GM12878 (cell line): ENCODE results near the gene HMGN4.

Experiments
- ATF7 ChIP-seq: fragments of 450-650 bp; IDR thresholded peaks from 2 replicates; pipeline ENCODE4 v1.6.1; 2016; ENCODE audit warnings: low read depth, mild to moderate bottlenecking
- CHD4 ChIP-seq: fragments of 200-600 bp; sonication (generic); IDR thresholded peaks from 2 replicates; pipeline ENCODE4 v1.6.1; 2016; ENCODE audit warnings: mild to moderate bottlenecking
- CTCF ChIP-seq, 3 experiments: IDR thresholded peaks in 2 of 3; conservative IDR thresholded peaks in 1 of 3; 2 replicates each; pipeline ENCODE4 v1.5.1; 2011; ENCODE audit warnings: low read depth in 3 of 3, low read length in 3 of 3, mild to moderate bottlenecking in 3 of 3, control low read depth in 2 of 3, moderate library complexity in 2 of 3, inconsistent platforms in 1 of 3, mixed read lengths in 1 of 3; ENCODE audit not compliant: control insufficient read depth in 2 of 3, insufficient read depth in 1 of 3; ENCODE audit errors: extremely low read depth in 1 of 3
- ESRRA ChIP-seq: IDR thresholded peaks from 2 replicates; pipeline ENCODE4 v1.6.1; 2012; ENCODE audit warnings: mild to moderate bottlenecking, low read length, improper control_type of control experiment
- EZH2 ChIP-seq: IDR thresholded peaks from 2 replicates; pipeline ENCODE4 v1.6.1; 2012; ENCODE audit warnings: low read depth, mild to moderate bottlenecking, control low read depth, inconsistent platforms, low read length, borderline replicate concordance; ENCODE audit not compliant: control insufficient read depth
- FOXM1 ChIP-seq: IDR thresholded peaks from 2 replicates; pipeline ENCODE4 v1.6.1; 2012; ENCODE audit warnings: low read depth, mild to moderate bottlenecking, inconsistent platforms, low read length, moderate library complexity
- KDM1A ChIP-seq: fragments of 200-600 bp; sonication (generic); IDR thresholded peaks from 2 replicates; pipeline ENCODE4 v1.6.1; 2016; ENCODE audit warnings: borderline replicate concordance
- POLR2AphosphoS5 ChIP-seq: IDR thresholded peaks from 2 replicates; pipeline ENCODE4 v1.6.1; 2011; ENCODE audit warnings: mild to moderate bottlenecking, low read length, inconsistent platforms
- RCOR1 ChIP-seq: conservative IDR thresholded peaks from 2 replicates; pipeline ENCODE4 v1.6.1; 2012; ENCODE audit warnings: low read depth, low read length, improper control_type of control experiment
- REST ChIP-seq: IDR thresholded peaks from 2 replicates; pipeline ENCODE4 v1.6.1; 2012; ENCODE audit warnings: mild to moderate bottlenecking, low read depth, low read length
- SREBF1 ChIP-seq: IDR thresholded peaks from 2 replicates; pipeline ENCODE4 v1.6.1; 2012; ENCODE audit warnings: mild to moderate bottlenecking, low read length
- SUZ12 ChIP-seq: fragments of 200-600 bp; sonication (generic); IDR thresholded peaks from one replicate; pipeline ENCODE4 v1.6.1; 2018; ENCODE audit warnings: antibody characterized with exemption, mild to moderate bottlenecking; ENCODE audit not compliant: unreplicated experiment
- ZNF274 ChIP-seq: IDR thresholded peaks from one replicate; pipeline ENCODE4 v1.8.0; 2011; ENCODE audit not compliant: insufficient read length, insufficient read depth

GRCh38 chr6:26533532-26533931 lies 4.6 kb upstream of the HMGN4 start:
- no peak for TF ChIP-seq SREBF1
- no peak for TF ChIP-seq ZNF274
- TF ChIP-seq EZH2, result no peak
- no peak for TF ChIP-seq KDM1A
- no peak for TF ChIP-seq CTCF (IDR thresholded peaks at IDR 0.05 in 2 of 3, conservative IDR thresholded peaks at IDR 0.05 in 1 of 3; ENCODE audit: control insufficient read depth in 2 of 3, extremely low read depth in 1 of 3, insufficient read depth in 1 of 3, low read depth in 3 of 3, low read length in 3 of 3)
- no peak for TF ChIP-seq ESRRA
- TF ChIP-seq REST, result no peak
- no peak for TF ChIP-seq POLR2AphosphoS5
- TF ChIP-seq ATF7, result no peak
- no peak for TF ChIP-seq FOXM1
- no peak for TF ChIP-seq SUZ12
- TF ChIP-seq CHD4, result no peak
- no peak for TF ChIP-seq RCOR1
